CD8-positive, alpha-beta memory T cell (primary cell): Measurements from ENCODE around the gene NKD2. TPM values are rescaled to one million over a fixed set of nuclear protein-coding genes. Genes with fewer than 3 reads are reported as not detected.

ENCODE experiments used
- CTCF ChIA-PET: fragments of 350-600 bp; sonication (Branson Sonifier 250); formaldehyde crosslinking; loops from one replicate; lab custom pipeline; 2021; ENCODE audit warnings: antibody characterized with exemption; lab: Charles Lee
- POLR2A ChIA-PET: fragments of 350-600 bp; sonication (Branson Sonifier 250); formaldehyde crosslinking; loops from one replicate; lab custom pipeline; 2021; ENCODE audit warnings: antibody characterized with exemption; lab: Charles Lee
- DNase-seq, 5 donors: peaks; one replicate each; pipeline versions ENCODE4 v3.0.0 to v3.0.0-alpha.2; 2020 to 2022; ENCODE audit warnings: mixed read lengths in 1 of 5
- H3K27ac ChIP-seq: one replicate; pipeline ENCODE4 v1.7.0; 2013; ENCODE audit warnings: low read depth, mild to moderate bottlenecking, low read length, moderate library complexity
- H3K27me3 ChIP-seq: 2 replicates; pipeline ENCODE4 v1.7.0; 2013; ENCODE audit warnings: low read length, mild to moderate bottlenecking; ENCODE audit not compliant: insufficient read depth, poor library complexity, severe bottlenecking
- H3K36me3 ChIP-seq: 2 replicates; pipeline ENCODE4 v1.7.0; 2013; ENCODE audit warnings: mild to moderate bottlenecking, low read length, moderate library complexity; ENCODE audit not compliant: insufficient read depth
- H3K4me1 ChIP-seq: 2 replicates; pipeline ENCODE4 v1.7.0; 2013; ENCODE audit warnings: mild to moderate bottlenecking, low read length, moderate library complexity; ENCODE audit not compliant: insufficient read depth
- H3K4me3 ChIP-seq: 2 replicates; pipeline ENCODE4 v1.7.0; 2013; ENCODE audit warnings: mild to moderate bottlenecking, low read length
- H3K9me3 ChIP-seq: 2 replicates; pipeline ENCODE4 v1.7.0; 2013; ENCODE audit warnings: mild to moderate bottlenecking, low read length
- H3K27ac Mint-ChIP-seq, 8 donors: one replicate each; pipeline ENCODE4 v1.8.0; 2020 to 2021; ENCODE audit warnings: mixed read lengths in 8 of 8, mild to moderate bottlenecking in 6 of 8, inconsistent platforms in 3 of 8, moderate library complexity in 3 of 8
- H3K27me3 Mint-ChIP-seq, 2 donors: one replicate each; pipeline ENCODE4 v1.8.0; 2020 to 2021; ENCODE audit warnings: mixed read lengths in 2 of 2, mild to moderate bottlenecking in 1 of 2, moderate library complexity in 1 of 2
- H3K36me3 Mint-ChIP-seq, 3 donors: one replicate each; pipeline ENCODE4 v1.8.0; 2020 to 2021; ENCODE audit warnings: mixed read lengths in 3 of 3, inconsistent platforms in 1 of 3, mild to moderate bottlenecking in 1 of 3
- H3K4me1 Mint-ChIP-seq, 3 donors: one replicate each; pipeline ENCODE4 v1.8.0; 2020 to 2021; ENCODE audit warnings: mixed read lengths in 3 of 3, inconsistent platforms in 1 of 3, mild to moderate bottlenecking in 1 of 3
- H3K4me3 Mint-ChIP-seq, 7 donors: one replicate each; pipeline ENCODE4 v1.8.0; 2020 to 2021; ENCODE audit warnings: mixed read lengths in 7 of 7, mild to moderate bottlenecking in 6 of 7, moderate library complexity in 4 of 7, inconsistent platforms in 2 of 7
- H3K9me3 Mint-ChIP-seq, 5 donors: one replicate each; pipeline ENCODE4 v1.8.0; 2020 to 2022; ENCODE audit warnings: mixed read lengths in 5 of 5, mild to moderate bottlenecking in 3 of 5, moderate library complexity in 2 of 5, inconsistent platforms in 1 of 5
- polyA plus RNA-seq: library from polyadenylated mRNA; unstranded; fragments of 300-500 nt; fragmentation: Illumina TruSeq; gene quantifications from one replicate; pipeline ENCODE4 v1.2.3, GENCODE V29; 2021
- total RNA-seq, 2 experiments: library from RNA; stranded (reverse); gene quantifications; one replicate each; pipeline ENCODE4 v1.2.3, GENCODE V29; 2021

NKD2 gene
- total and polyA plus RNA-seq, 3 experiments from 2014 or later: 0.20 to 0.48 TPM; not detected in 1

DNA sequence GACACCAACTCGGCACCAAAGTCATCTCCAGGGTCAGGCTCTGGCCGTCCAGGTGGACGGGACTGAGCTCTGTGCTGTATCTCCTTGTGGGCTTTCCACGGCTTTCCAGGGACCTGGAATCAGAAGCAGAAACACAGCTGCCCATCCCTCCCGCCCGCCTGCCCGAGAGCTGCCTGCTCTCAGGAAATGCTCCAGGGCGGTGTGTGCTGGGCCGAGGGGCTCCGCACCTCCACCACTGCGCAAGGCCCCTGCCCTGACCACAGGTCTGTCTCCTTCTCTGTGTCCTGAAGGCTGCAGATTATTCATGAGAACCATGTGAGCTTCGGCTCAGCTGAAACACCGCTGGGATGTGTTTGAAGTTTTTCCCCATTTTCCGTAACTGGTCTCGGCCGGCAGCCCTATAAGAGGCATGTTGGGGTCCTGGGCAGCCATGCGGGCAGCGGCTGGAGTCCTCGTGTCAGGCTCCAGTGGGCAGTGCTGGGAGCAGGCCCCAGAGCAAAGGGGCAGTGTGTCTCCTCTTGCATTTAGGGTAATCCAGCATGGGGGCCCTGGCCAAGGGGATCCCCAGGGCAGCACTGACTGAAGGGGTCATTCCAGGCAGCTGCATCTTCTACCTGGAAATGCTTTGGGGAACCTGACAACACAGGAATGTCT, 22.8 kb downstream of the NKD2 start:
- H3K4me1 Mint-ChIP-seq: peaks cover 0 to 1% (median 0%) of the 10 kb centered on the region in 3 donors
- Histone ChIP-seq H3K36me3 (no peaks in the 10 kb centered on the region), H3K27ac (no peak overlapping the region), H3K9me3 (no peaks in the 10 kb centered on the region), H3K4me3 (no peak overlapping the region), H3K27me3 (no peaks in the 10 kb centered on the region), H3K4me1 (no peaks in the 10 kb centered on the region)
- peaks cover 1 to 17% of the 10 kb centered on the region in 2 donors for H3K27me3 Mint-ChIP-seq
- POLR2A ChIA-PET: no interaction called here
- no peak overlapping the region for H3K27ac Mint-ChIP-seq
- peaks cover 0 to 2% (median 0%) of the 10 kb centered on the region in 3 donors for H3K36me3 Mint-ChIP-seq
- no peaks in the 10 kb centered on the region for H3K9me3 Mint-ChIP-seq
- DNase-seq: peak in 1 of 5 donors; percentile 26
- CTCF ChIA-PET: no interaction called here
- H3K4me3 Mint-ChIP-seq: no peak overlapping the region

DNA sequence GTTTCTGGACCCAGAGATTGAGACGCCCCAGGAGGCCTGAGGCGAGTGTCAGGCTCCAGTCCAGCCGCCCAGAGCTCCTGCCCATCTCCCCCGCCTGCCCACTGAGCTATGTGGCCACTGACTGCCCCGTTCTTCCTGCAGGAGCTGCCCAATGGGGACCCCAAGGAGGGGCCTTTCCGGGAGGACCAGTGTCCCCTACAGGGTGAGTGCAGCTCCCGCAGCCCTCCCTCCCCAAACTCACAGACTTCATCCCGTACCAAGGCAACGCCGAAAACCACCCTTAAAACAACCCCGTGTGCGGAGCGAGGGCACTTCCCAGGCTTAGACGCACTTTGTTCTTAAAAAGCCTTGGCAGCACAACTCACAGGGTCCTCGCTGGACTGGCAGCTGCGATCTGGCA, 23.4 kb downstream of the NKD2 start:
- Mint-ChIP-seq H3K4me1 (peaks cover 0 to 1% (median 0%) of the 10 kb centered on the region in 3 donors), H3K27me3 (peaks cover 1 to 17% of the 10 kb centered on the region in 2 donors), H3K27ac (no peak overlapping the region), H3K4me3 (no peak overlapping the region), H3K36me3 (peaks cover 0 to 2% (median 0%) of the 10 kb centered on the region in 3 donors), H3K9me3 (no peaks in the 10 kb centered on the region)
- H3K9me3 ChIP-seq: no peaks in the 10 kb centered on the region
- peak in 1 of 5 donors; percentile 39 for DNase-seq
- H3K27me3 ChIP-seq: no peaks in the 10 kb centered on the region
- CTCF ChIA-PET: no interaction called here
- no peaks in the 10 kb centered on the region for H3K36me3 ChIP-seq
- H3K4me3 ChIP-seq: no peak overlapping the region
- no peaks in the 10 kb centered on the region for H3K4me1 ChIP-seq
- no peak overlapping the region for H3K27ac ChIP-seq
- POLR2A ChIA-PET: no interaction called here

DNA sequence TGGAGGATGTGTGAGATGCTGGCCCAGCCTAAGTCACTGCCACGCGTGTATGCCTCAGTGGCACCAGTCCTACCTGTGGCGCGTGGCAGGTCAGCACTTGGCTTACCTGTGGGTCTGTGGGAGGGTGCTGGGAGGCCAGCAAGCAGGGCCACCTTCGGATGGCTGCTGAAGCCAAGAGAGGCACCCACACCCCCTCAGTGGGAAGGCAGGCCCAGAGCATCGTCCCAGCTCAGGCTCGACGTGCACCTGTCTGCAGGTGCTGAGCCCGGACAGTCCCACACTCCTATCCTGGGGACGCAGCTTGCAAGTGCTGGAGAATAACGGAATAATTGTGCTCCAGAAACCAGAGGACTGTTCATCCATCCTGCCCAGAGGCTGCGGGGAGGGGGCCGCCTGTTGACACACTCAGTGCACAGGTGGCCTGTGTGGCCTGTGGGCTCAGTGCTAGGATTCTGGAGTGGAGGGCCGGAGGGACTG, 24.0 kb downstream of the NKD2 start:
- H3K36me3 Mint-ChIP-seq: peaks cover 0 to 2% (median 0%) of the 10 kb centered on the region in 3 donors
- DNase-seq: peak in 1 of 5 donors; percentile 33
- H3K27me3 ChIP-seq: no peaks in the 10 kb centered on the region
- H3K9me3 Mint-ChIP-seq: no peaks in the 10 kb centered on the region
- no peaks in the 10 kb centered on the region for H3K4me1 ChIP-seq
- H3K4me1 Mint-ChIP-seq: peaks cover 0 to 1% (median 0%) of the 10 kb centered on the region in 3 donors
- no peak overlapping the region for H3K4me3 ChIP-seq
- H3K4me3 Mint-ChIP-seq: no peak overlapping the region
- peaks cover 1 to 17% of the 10 kb centered on the region in 2 donors for H3K27me3 Mint-ChIP-seq
- H3K27ac ChIP-seq: no peak overlapping the region
- POLR2A ChIA-PET: no interaction called here
- no peaks in the 10 kb centered on the region for H3K36me3 ChIP-seq
- CTCF ChIA-PET: no interaction called here
- H3K27ac Mint-ChIP-seq: no peak overlapping the region
- no peaks in the 10 kb centered on the region for H3K9me3 ChIP-seq

DNA sequence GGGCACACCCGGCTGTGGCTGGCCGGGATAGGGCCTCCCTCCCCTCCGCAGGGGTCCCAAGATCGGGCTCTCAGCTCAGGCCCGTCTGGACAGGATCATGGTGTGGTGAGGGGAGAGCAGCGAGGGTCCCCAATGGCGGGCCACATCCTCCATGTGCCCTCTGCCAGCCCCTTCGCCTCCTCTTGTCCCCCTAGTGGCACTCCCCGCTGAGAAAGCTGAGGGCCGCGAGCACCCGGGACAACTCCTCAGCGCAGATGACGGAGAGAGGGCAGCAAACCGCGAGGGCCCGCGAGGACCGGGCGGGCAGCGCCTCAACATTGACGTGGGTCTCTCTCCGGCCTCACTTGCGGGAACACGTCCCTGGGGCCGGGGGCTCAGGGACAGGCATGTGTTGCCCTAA, 24.6 kb downstream of the NKD2 start:
- DNase-seq: peak in 1 of 5 donors; percentile 35
- H3K4me3 Mint-ChIP-seq: no peak overlapping the region
- Histone ChIP-seq H3K27me3 (no peaks in the 10 kb centered on the region), H3K27ac (no peak overlapping the region), H3K4me3 (no peak overlapping the region), H3K36me3 (no peaks in the 10 kb centered on the region), H3K4me1 (no peaks in the 10 kb centered on the region), H3K9me3 (no peaks in the 10 kb centered on the region)
- POLR2A ChIA-PET: no interaction called here
- H3K27me3 Mint-ChIP-seq: peaks cover 1 to 17% of the 10 kb centered on the region in 2 donors
- peaks cover 0 to 1% (median 0%) of the 10 kb centered on the region in 3 donors for H3K4me1 Mint-ChIP-seq
- peaks cover 0 to 2% (median 0%) of the 10 kb centered on the region in 3 donors for H3K36me3 Mint-ChIP-seq
- no peak overlapping the region for H3K27ac Mint-ChIP-seq
- CTCF ChIA-PET: no interaction called here
- no peaks in the 10 kb centered on the region for H3K9me3 Mint-ChIP-seq

DNA sequence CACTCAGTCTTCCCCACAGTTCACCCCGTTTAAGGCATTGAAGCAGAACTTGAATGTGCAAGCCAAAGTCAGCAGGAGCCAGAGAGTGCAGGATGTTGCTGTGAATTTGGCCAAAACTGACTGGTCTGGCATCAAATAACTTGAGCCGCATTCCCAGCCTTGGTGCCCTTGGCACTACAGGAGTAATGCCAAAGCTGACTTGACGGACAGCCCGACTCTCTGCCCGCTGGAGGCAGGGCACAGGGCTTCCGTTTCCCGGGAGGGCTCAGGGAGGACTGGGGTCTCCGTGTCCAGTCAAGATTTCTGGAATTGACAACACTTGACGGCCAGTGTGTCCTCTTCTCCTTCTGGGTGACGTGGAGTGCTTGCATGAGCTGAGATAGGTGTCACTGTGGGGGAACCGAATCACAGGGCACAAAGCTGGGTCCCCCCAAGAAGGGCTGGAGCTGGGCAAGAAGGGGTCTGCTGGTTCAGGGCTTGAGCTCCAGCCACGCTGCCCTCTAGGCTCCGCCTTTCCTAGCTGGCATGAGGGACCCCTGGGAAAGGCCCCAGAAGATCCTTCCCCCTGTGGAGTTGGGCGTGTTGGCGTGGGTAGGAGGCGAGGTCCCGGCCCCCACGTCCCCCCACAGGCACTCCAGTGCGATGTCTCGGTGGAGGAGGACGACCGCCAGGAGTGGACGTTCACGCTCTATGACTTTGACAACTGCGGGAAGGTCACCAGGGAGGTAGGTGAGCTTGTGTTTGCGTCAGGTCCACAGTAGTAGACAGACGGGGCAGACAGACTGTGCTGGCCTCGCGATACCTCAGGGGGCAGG, 25.2 kb downstream of the NKD2 start:
- POLR2A ChIA-PET: no interaction called here
- Mint-ChIP-seq H3K27ac (no peak overlapping the region), H3K4me1 (peaks cover 0 to 1% (median 0%) of the 10 kb centered on the region in 3 donors), H3K36me3 (peaks cover 0 to 2% (median 0%) of the 10 kb centered on the region in 3 donors), H3K27me3 (peaks cover 1 to 17% of the 10 kb centered on the region in 2 donors), H3K4me3 (no peak overlapping the region), H3K9me3 (no peaks in the 10 kb centered on the region)
- no peaks in the 10 kb centered on the region for H3K9me3 ChIP-seq
- no peaks in the 10 kb centered on the region for H3K27me3 ChIP-seq
- no peaks in the 10 kb centered on the region for H3K4me1 ChIP-seq
- no peak overlapping the region for H3K27ac ChIP-seq
- no peak overlapping the region for H3K4me3 ChIP-seq
- DNase-seq: peak in 1 of 5 donors; percentile 30
- H3K36me3 ChIP-seq: no peaks in the 10 kb centered on the region
- CTCF ChIA-PET: no interaction called here

DNA sequence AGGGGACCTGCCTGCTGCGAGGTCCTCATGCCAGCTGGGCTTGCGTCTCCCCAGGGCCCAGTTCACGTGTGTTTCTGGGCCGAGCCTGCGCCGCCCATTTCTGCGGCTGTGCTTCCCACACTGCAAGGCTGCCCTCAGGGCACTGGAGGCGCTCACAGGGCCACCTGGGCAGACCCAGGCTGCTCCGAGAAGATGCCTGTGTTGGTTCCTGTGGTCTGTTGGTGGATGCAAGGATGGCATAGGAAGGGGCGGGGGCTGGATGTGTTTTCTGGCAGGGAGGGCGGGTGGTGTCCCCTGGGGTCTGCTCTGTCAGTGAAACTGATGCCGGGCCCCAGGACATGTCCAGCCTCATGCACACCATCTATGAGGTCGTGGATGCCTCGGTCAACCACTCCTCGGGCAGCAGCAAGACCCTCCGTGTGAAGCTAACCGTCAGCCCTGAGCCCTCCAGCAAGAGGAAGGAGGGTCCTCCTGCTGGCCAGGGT, 25.9 kb downstream of the NKD2 start:
- Histone ChIP-seq H3K4me1 (no peaks in the 10 kb centered on the region), H3K4me3 (no peak overlapping the region), H3K36me3 (no peaks in the 10 kb centered on the region), H3K27me3 (no peaks in the 10 kb centered on the region), H3K27ac (no peak overlapping the region), H3K9me3 (no peaks in the 10 kb centered on the region)
- ChIA-PET POLR2A (no interaction called here), CTCF (no interaction called here)
- Mint-ChIP-seq H3K4me1 (peaks cover 0 to 1% (median 0%) of the 10 kb centered on the region in 3 donors), H3K36me3 (peaks cover 0 to 2% (median 0%) of the 10 kb centered on the region in 3 donors), H3K4me3 (no peak overlapping the region), H3K27me3 (peaks cover 1 to 10% of the 10 kb centered on the region in 2 donors), H3K27ac (no peak overlapping the region), H3K9me3 (no peaks in the 10 kb centered on the region)
- DNase-seq: no peak

DNA sequence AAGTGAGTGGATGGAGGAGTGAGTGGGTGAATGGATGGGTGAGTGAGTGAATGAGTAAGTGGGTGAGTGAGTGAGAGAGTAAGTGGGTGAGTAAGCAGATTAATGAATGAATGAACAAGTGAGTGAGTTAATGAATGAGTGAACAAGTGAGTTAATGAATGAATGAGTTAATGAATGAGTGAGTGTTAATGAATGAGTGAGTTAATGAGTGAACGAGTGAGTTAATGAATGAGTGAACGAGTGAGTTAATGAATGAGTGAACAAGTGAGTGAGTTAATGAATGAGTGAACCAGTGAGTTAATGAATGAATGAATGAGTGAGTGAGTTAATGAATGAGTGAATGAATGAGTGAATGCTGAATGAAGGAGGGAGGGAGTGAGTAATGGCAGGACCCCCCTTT, 26.4 kb downstream of the NKD2 start:
- H3K27ac ChIP-seq: no peak overlapping the region
- Mint-ChIP-seq H3K4me1 (peaks cover 0 to 1% (median 0%) of the 10 kb centered on the region in 3 donors), H3K36me3 (peaks cover 0 to 2% (median 0%) of the 10 kb centered on the region in 3 donors), H3K9me3 (no peaks in the 10 kb centered on the region), H3K4me3 (no peak overlapping the region), H3K27me3 (peaks cover 1 to 10% of the 10 kb centered on the region in 2 donors), H3K27ac (peak overlapping the region in 1 of 8 donors; percentile 69)
- DNase-seq: no peak
- H3K4me1 ChIP-seq: no peaks in the 10 kb centered on the region
- POLR2A ChIA-PET: no interaction called here
- no peaks in the 10 kb centered on the region for H3K27me3 ChIP-seq
- CTCF ChIA-PET: no interaction called here
- H3K9me3 ChIP-seq: no peaks in the 10 kb centered on the region
- H3K36me3 ChIP-seq: no peaks in the 10 kb centered on the region
- no peak overlapping the region for H3K4me3 ChIP-seq
